Skeletal muscle satellite cell (primary cell): Measurements from ENCODE around the gene PTGER2.

Experiments
- H3K27me3 ChIP-seq: 2 replicates; pipeline ENCODE4 v1.7.0; 2013; ENCODE audit warnings: low read length; ENCODE audit not compliant: control insufficient read depth, insufficient read depth
- H3K36me3 ChIP-seq: 2 replicates; pipeline ENCODE4 v1.7.0; 2013; ENCODE audit warnings: mild to moderate bottlenecking, control low read depth, low read length; ENCODE audit not compliant: insufficient read depth
- H3K4me1 ChIP-seq: 2 replicates; pipeline ENCODE4 v1.7.0; 2013; ENCODE audit warnings: low read length; ENCODE audit not compliant: control insufficient read depth, insufficient read depth
- H3K4me2 ChIP-seq: 2 replicates; pipeline ENCODE4 v1.7.0; 2013; ENCODE audit warnings: mild to moderate bottlenecking, low read length
- H3K4me3 ChIP-seq: 2 replicates; pipeline ENCODE4 v1.7.0; 2013; ENCODE audit warnings: low read length
- H3K9ac ChIP-seq: 2 replicates; pipeline ENCODE4 v1.7.0; 2013; ENCODE audit warnings: mild to moderate bottlenecking, low read depth, low read length, moderate library complexity
- H3K9me3 ChIP-seq: replicated peaks from 2 replicates; pipeline ENCODE4 v1.7.0; 2013; ENCODE audit warnings: mild to moderate bottlenecking, control low read depth, low read length

PTGER2 gene

DNA sequence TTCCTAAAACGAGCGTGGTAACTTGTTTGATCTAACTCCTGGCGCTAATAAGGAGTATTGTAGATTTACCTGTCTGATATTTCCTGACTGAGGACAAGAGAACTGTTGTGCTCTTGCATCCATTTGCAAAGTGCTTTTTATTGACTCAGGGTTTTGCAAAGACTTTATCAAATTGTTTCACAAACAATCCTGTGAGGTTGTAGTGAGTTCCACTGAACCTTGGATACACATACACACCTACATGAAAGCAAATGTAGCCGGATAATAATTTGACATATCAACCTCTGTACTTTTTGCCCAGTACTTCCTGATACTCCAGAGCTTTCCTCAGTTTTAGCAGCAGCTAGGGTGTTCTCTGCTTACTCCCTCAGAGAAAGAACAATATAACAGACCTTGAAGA, 6.7 kb upstream of the PTGER2 start:
- no peaks in the 10 kb centered on the region for H3K27me3 ChIP-seq
- no peak overlapping the region for H3K9ac ChIP-seq
- no peaks in the 10 kb centered on the region for H3K36me3 ChIP-seq
- no peaks in the 10 kb centered on the region for H3K9me3 ChIP-seq
- no peak overlapping the region for H3K4me2 ChIP-seq
- H3K4me1 ChIP-seq = peaks cover 12% of the 10 kb centered on the region
- no peak overlapping the region for H3K4me3 ChIP-seq

DNA sequence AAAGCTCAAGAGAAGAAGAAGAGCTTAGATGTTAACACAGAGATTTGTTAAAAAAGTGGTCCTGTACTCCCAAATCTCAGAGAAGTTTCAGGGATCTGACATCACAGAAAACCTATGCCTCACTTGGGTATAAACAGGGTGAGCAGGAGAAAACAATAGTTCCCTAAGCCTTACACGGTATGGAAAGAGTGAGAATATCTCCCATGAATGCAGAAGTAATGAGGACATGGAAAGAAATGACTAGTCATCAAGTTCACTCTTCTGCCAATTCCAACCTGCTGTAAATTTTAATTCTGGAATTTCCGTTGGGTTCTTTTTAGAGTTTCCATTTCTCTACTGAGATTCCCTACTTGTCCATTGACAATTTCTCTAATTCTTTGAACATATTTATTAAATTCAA, 6.2 kb upstream of the PTGER2 start:
- Histone ChIP-seq H3K4me3 (no peak overlapping the region), H3K9ac (no peak overlapping the region), H3K4me2 (no peak overlapping the region), H3K27me3 (no peaks in the 10 kb centered on the region), H3K36me3 (no peaks in the 10 kb centered on the region), H3K4me1 (peaks cover 17% of the 10 kb centered on the region), H3K9me3 (no peaks in the 10 kb centered on the region)

DNA sequence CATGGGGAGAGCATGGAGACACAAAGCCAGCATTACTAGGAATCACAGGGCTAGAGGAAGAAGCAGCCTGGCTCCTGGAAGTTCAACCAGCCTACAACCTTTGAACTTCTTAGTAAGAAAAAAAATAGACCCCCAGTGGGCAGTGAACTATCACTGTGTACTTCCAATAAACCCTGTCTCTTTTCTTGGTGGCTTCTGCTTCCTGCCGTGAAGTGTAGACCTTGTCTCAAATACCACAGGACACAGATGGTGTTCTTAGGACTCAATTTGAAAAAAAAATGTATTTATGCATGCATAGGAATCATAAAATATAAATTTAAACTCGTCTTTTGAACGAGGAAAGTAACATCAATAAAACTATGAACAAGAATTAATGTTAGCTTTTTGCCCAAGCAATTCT, 3.6 kb upstream of the PTGER2 start:
- Histone ChIP-seq H3K9ac (no peak overlapping the region), H3K4me3 (no peak overlapping the region), H3K4me2 (no peak overlapping the region), H3K4me1 (peaks cover 21% of the 10 kb centered on the region), H3K9me3 (no peaks in the 10 kb centered on the region), H3K27me3 (no peaks in the 10 kb centered on the region), H3K36me3 (no peaks in the 10 kb centered on the region)

DNA sequence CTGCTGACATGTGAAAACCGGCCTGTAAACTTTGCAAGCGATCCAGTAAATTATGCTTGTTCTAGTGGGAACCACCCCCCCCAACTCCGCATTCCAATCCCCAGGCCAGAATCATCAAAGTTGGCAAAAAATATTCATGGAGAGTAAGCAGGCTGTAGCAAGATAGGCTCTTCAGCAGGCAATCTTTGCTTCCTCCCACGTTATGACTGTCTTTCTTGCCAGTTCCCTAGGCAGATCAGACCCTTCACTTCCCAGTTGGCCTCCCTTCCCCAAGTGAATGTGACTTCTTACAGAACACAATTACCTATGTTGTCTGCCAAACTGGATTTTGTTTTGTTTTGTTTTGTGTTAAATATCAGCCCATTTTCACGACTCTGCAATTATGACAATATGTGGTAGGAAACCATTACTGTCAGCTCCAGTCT, 1.2 kb upstream of the PTGER2 start:
- Histone ChIP-seq H3K4me2 (peak overlapping the region; percentile 95), H3K9me3 (no peaks in the 10 kb centered on the region), H3K4me3 (peak overlapping the region; percentile 93), H3K9ac (peak overlapping the region; percentile 98), H3K36me3 (peaks cover 3% of the 10 kb centered on the region), H3K27me3 (no peaks in the 10 kb centered on the region), H3K4me1 (peaks cover 34% of the 10 kb centered on the region)

DNA sequence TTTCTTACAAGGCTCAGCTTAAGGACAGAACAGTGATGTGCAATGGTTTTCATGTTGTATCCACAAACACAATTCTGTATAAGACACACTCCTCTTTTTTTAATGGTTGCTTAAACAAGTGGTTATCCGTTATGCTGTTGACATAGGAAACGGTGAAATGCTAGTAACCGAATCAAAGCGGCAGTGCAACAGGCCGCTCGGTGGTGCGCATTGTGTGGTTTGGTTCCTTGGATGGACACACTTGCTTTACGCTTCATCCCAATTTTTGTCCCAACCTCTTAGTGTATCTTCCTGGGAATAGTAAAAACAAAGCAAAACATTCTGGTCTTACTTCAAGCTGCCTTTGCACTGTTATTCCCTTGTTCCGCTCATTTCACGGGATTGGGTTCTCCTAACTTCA, 650 bp upstream of the PTGER2 start:
- no peaks in the 10 kb centered on the region for H3K27me3 ChIP-seq
- peak overlapping the region; percentile 95 for H3K4me2 ChIP-seq
- peaks cover 3% of the 10 kb centered on the region for H3K36me3 ChIP-seq
- H3K9ac ChIP-seq = peak overlapping the region; percentile 98
- H3K4me3 ChIP-seq = peak overlapping the region; percentile 93
- H3K9me3 ChIP-seq = no peaks in the 10 kb centered on the region
- H3K4me1 ChIP-seq = peaks cover 37% of the 10 kb centered on the region

DNA sequence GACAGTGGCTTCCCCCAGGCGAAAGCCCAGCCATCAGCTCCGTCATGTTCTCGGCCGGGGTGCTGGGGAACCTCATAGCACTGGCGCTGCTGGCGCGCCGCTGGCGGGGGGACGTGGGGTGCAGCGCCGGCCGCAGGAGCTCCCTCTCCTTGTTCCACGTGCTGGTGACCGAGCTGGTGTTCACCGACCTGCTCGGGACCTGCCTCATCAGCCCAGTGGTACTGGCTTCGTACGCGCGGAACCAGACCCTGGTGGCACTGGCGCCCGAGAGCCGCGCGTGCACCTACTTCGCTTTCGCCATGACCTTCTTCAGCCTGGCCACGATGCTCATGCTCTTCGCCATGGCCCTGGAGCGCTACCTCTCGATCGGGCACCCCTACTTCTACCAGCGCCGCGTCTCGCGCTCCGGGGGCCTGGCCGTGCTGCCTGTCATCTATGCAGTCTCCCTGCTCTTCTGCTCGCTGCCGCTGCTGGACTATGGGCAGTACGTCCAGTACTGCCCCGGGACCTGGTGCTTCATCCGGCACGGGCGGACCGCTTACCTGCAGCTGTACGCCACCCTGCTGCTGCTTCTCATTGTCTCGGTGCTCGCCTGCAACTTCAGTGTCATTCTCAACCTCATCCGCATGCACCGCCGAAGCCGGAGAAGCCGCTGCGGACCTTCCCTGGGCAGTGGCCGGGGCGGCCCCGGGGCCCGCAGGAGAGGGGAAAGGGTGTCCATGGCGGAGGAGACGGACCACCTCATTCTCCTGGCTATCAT, 663 bp downstream of the PTGER2 start:
- peak overlapping the region; percentile 98 for H3K9ac ChIP-seq
- no peaks in the 10 kb centered on the region for H3K27me3 ChIP-seq
- H3K9me3 ChIP-seq = no peaks in the 10 kb centered on the region
- peak overlapping the region; percentile 93 for H3K4me3 ChIP-seq
- H3K36me3 ChIP-seq = peaks cover 10% of the 10 kb centered on the region
- peak overlapping the region; percentile 95 for H3K4me2 ChIP-seq
- H3K4me1 ChIP-seq = peaks cover 51% of the 10 kb centered on the region

DNA sequence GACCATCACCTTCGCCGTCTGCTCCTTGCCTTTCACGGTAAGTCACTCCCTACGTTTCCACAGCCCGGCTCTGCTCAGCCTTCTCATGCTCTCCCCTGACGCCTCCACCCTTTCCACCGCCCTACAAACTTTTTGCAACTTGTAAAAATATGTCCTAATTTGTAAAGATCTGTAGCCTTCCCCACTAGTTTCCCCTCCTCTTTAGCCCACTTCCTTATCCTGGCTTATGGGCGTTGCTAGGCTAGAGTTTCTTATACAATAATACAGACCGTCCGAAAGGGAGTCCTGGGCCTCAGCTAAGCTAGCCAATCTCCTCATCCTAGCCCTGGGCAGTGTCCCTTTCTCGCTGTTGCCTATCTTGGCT, 1.2 kb downstream of the PTGER2 start:
- no peaks in the 10 kb centered on the region for H3K9me3 ChIP-seq
- peak overlapping the region; percentile 93 for H3K4me3 ChIP-seq
- H3K9ac ChIP-seq = peak overlapping the region; percentile 98
- no peaks in the 10 kb centered on the region for H3K27me3 ChIP-seq
- H3K4me1 ChIP-seq = peaks cover 53% of the 10 kb centered on the region
- H3K36me3 ChIP-seq = peaks cover 16% of the 10 kb centered on the region
- H3K4me2 ChIP-seq = peak overlapping the region; percentile 95

DNA sequence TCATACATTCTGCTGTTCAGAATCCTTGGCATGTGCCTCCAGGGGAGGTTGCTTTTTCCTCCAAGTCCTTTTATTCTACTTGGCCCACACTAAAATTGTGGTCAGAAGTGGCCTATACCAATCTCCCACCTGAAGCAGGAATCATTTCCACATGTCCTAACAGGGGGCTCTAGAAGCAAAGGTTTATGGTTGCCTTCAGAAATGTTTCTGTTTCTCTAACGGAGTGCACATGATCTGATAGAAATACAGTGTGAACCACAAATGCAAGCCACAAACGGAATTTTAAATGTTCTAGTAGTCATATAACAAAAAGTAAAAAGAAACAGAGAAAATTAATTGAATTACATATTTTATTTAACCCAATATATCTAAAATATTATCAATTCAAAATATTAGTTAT, 4.0 kb downstream of the PTGER2 start:
- H3K9ac ChIP-seq = peak overlapping the region; percentile 21
- H3K4me1 ChIP-seq = peaks cover 40% of the 10 kb centered on the region
- H3K4me2 ChIP-seq = peak overlapping the region; percentile 95
- peaks cover 33% of the 10 kb centered on the region for H3K36me3 ChIP-seq
- peaks cover 4% of the 10 kb centered on the region for H3K9me3 ChIP-seq
- H3K4me3 ChIP-seq = peak overlapping the region; percentile 93
- no peaks in the 10 kb centered on the region for H3K27me3 ChIP-seq

DNA sequence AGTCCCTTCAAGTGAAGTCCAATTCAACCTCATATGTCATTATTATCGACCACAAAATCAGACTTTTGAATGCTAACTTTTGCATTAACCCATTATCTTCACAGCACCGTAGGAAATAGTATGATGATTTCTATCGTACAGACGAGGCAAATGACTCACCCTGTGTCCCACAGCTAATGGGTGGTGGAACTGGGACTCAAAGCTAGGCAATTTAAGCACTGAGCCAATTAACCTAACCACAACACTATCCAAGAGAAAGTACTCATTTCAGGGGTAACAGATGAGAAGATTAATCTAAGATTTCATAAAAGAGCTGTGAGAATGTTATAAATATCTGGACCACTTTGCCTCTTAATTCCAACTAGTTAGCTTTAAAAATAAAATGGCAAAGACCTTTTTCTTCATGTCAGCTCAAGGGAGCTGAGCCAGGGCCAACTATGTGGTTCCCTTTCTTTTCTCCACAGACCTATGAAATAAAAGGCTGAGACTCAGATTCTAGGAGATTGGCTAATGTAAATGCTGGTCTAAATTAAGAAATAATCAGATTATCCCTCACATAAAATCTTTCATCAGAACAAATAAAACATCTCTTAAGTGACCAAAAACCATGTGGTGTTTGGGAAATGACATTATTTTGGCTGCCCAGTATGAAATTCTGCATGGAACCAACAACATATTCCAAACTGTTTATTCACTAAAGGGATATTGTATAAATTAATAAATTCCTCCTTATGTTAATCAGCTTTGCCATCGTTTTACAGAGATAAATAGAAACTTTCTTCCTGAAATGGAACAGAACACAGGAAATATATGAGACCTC, 4.9 kb downstream of the PTGER2 start:
- Histone ChIP-seq H3K4me3 (peak overlapping the region; percentile 52), H3K27me3 (no peaks in the 10 kb centered on the region), H3K4me1 (peaks cover 32% of the 10 kb centered on the region)

DNA sequence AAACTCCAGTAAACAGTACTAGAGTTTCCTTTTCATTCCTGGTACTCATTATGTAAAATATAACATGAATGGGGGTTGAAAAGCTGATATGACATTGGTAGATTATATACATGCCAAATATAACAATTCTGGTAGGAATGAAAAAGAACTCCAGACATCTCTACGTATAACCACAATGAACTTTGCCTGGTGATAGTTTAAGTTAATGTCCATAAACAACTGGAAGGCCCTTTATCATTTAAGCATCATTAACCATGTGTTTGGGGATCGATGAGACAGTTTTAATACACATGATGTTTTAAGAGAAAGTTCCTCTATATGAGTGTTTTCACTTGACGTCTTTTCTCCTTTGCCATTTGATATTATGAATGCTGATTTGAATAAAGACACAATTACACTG, 5.8 kb downstream of the PTGER2 start:
- peaks cover 40% of the 10 kb centered on the region for H3K36me3 ChIP-seq
- no peak overlapping the region for H3K9ac ChIP-seq
- H3K4me1 ChIP-seq = peaks cover 32% of the 10 kb centered on the region
- no peak overlapping the region for H3K4me3 ChIP-seq
- H3K9me3 ChIP-seq = peaks cover 4% of the 10 kb centered on the region
- H3K27me3 ChIP-seq = no peaks in the 10 kb centered on the region
- peak overlapping the region; percentile 95 for H3K4me2 ChIP-seq

More for the DNA sequence above, 4.9 kb downstream of the PTGER2 start:
- H3K9ac ChIP-seq = no peak overlapping the region
- peak overlapping the region; percentile 95 for H3K4me2 ChIP-seq
- H3K9me3 ChIP-seq = peaks cover 4% of the 10 kb centered on the region
- H3K36me3 ChIP-seq = peaks cover 37% of the 10 kb centered on the region

DNA sequence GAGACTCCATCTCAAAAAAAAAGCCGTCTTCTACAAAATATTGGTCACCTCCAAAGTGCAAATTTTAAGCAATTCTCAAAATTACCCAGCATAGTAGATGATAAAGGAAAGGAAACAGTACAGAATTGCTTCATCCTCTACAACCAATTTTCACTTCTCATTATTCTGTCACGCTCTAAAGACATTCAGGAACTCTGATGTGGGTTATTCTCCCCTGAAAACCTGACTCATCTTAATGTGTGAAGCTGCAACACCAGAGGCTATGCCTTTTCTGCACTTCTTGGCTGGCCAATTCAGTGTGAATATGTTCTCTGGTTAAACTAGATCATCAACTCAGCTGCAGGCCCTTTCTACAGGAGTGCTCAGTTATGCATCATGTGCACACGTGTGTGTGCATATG, 11.0 kb downstream of the PTGER2 start:
- Histone ChIP-seq H3K9me3 (peaks cover 4% of the 10 kb centered on the region), H3K4me2 (no peak overlapping the region), H3K27me3 (no peaks in the 10 kb centered on the region), H3K4me1 (peaks cover 28% of the 10 kb centered on the region), H3K36me3 (peaks cover 66% of the 10 kb centered on the region), H3K9ac (no peak overlapping the region), H3K4me3 (no peak overlapping the region)
